Measurements from ENCODE around the gene CPLANE2. TPM values are rescaled to one million over a fixed set of nuclear protein-coding genes. Genes with fewer than 3 reads are reported as not detected.
A peak's percentile ranks its signal among the peaks of the same experiment; 100 is the strongest.

CPLANE2 gene
- total RNA-seq, 2 donors from 2014 or later: 6.5 to 15.2 TPM

GRCh38 chr1:16241221-16241708 lies 4.3 kb upstream of the CPLANE2 start:
- no peaks in the 10 kb centered on the region for H3K36me3 ChIP-seq
- no peaks in the 10 kb centered on the region for H3K9me3 ChIP-seq
- no peak overlapping the region for H3K9ac ChIP-seq (ENCODE audit: low read depth in 2 of 2, low read length in 2 of 2)
- H3K27me3 ChIP-seq: no peaks in the 10 kb centered on the region
- H3K27ac ChIP-seq: no peak overlapping the region
- intact Hi-C loops (cut with DNase I): loop anchor here (5.0 kb wide), 1 partner anchor 44 kb away; no protein-coding TSS in a partner anchor
- peaks cover 5% of the 10 kb centered on the region for H3K4me1 ChIP-seq
- TF ChIP-seq, protein P1, sequence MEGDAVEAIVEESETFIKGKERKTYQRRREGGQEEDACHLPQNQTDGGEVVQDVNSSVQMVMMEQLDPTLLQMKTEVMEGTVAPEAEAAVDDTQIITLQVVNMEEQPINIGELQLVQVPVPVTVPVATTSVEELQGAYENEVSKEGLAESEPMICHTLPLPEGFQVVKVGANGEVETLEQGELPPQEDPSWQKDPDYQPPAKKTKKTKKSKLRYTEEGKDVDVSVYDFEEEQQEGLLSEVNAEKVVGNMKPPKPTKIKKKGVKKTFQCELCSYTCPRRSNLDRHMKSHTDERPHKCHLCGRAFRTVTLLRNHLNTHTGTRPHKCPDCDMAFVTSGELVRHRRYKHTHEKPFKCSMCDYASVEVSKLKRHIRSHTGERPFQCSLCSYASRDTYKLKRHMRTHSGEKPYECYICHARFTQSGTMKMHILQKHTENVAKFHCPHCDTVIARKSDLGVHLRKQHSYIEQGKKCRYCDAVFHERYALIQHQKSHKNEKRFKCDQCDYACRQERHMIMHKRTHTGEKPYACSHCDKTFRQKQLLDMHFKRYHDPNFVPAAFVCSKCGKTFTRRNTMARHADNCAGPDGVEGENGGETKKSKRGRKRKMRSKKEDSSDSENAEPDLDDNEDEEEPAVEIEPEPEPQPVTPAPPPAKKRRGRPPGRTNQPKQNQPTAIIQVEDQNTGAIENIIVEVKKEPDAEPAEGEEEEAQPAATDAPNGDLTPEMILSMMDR (IDR thresholded peaks at IDR 0.05): no peak
- no peak overlapping the region for H3K4me3 ChIP-seq
- DNase-seq: no peak

- intact Hi-C loops (cut with DNase I): loop anchor here (5.0 kb wide), 1 partner anchor 43 kb away; no protein-coding TSS in a partner anchor
- Histone ChIP-seq H3K27ac (no peak overlapping the region), H3K4me3 (no peak overlapping the region), H3K36me3 (no peaks in the 10 kb centered on the region), H3K9ac (ENCODE audit: low read depth in 2 of 2, low read length in 2 of 2) (no peak overlapping the region), H3K27me3 (no peaks in the 10 kb centered on the region), H3K9me3 (no peaks in the 10 kb centered on the region), H3K4me1 (peaks cover 11% of the 10 kb centered on the region)
- TF ChIP-seq, protein P1 (IDR thresholded peaks at IDR 0.05): no peak
- DNase-seq: no peak
These were observed 3.0 kb upstream of the CPLANE2 start for GRCh38 chr1:16239972-16240491.

GRCh38 chr1:16237343-16237830 lies 404 bp upstream of the CPLANE2 start:
- peak overlapping the region; percentile 68 for H3K27ac ChIP-seq
- H3K27me3 ChIP-seq: no peaks in the 10 kb centered on the region
- DNase-seq: no peak
- no peaks in the 10 kb centered on the region for H3K9me3 ChIP-seq
- H3K9ac ChIP-seq (ENCODE audit: low read depth in 2 of 2, low read length in 2 of 2): peak overlapping the region; percentile 30 to 96
- peaks cover 11% of the 10 kb centered on the region for H3K4me1 ChIP-seq
- intact Hi-C loops (cut with DNase I): no loop called here
- TF ChIP-seq, protein P1 (IDR thresholded peaks at IDR 0.05): no peak
- no peaks in the 10 kb centered on the region for H3K36me3 ChIP-seq
- peak overlapping the region; percentile 49 for H3K4me3 ChIP-seq

- Histone ChIP-seq H3K9ac (ENCODE audit: low read depth in 2 of 2, low read length in 2 of 2) (peak overlapping the region; percentile 92 to 96), H3K9me3 (no peaks in the 10 kb centered on the region), H3K36me3 (no peaks in the 10 kb centered on the region), H3K27me3 (no peaks in the 10 kb centered on the region), H3K4me3 (peak overlapping the region; percentile 49), H3K27ac (peak overlapping the region; percentile 68), H3K4me1 (peaks cover 11% of the 10 kb centered on the region)
- peak; percentile 66 for DNase-seq
- TF ChIP-seq, protein P1 (IDR thresholded peaks at IDR 0.05): no peak
- intact Hi-C loops (cut with DNase I): no loop called here
These were observed 956 bp downstream of the CPLANE2 start for GRCh38 chr1:16235944-16236510.

DNA sequence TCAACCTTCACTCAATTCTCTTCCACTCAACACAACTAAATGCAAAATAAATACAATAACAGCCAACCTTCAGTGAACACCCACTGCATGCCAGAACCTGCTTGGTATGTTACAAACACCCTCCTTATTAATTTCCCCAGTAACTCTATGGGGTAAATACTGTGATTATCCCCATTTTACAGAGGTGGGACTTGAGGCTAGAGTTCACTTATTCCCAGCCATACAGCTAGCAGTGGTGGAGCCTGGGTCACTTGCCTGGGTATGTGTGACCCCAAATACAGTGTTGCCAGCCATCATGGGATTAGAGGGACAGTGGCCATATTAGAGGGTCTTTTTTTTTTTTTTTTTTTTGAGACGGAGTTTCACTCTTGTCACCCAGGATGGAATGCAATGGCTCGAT lies 1.6 kb downstream of the CPLANE2 start:
- Histone ChIP-seq H3K4me3 (no peak overlapping the region), H3K9ac (ENCODE audit: low read depth in 2 of 2, low read length in 2 of 2) (no peak overlapping the region), H3K36me3 (no peaks in the 10 kb centered on the region), H3K9me3 (no peaks in the 10 kb centered on the region), H3K27ac (no peak overlapping the region), H3K27me3 (no peaks in the 10 kb centered on the region), H3K4me1 (peaks cover 11% of the 10 kb centered on the region)
- no peak for DNase-seq
- intact Hi-C loops (cut with DNase I): no loop called here
- TF ChIP-seq, protein P1 (IDR thresholded peaks at IDR 0.05): no peak
